ENCODE measurements around the gene SH3GL1. TPM values are rescaled to one million over a fixed set of nuclear protein-coding genes. Genes with fewer than 3 reads are reported as not detected.
A peak's percentile ranks its signal among the peaks of the same experiment; 100 is the strongest.

SH3GL1 gene
- total and polyA plus RNA-seq, 2 experiments from 2014 or later, result 92.8 to 97.9 TPM

GRCh38 chr19:4442819-4443146, 42.4 kb upstream of the SH3GL1 start:
- Histone ChIP-seq H3K36me3 (peaks cover 17% of the 10 kb centered on the region), H3K27me3 (no peaks in the 10 kb centered on the region), H3K27ac (no peak overlapping the region), H3K4me1 (ENCODE audit: low read depth) (no peaks in the 10 kb centered on the region), H3K4me3 (no peak overlapping the region), H3K9me3 (ENCODE audit: low read depth) (no peaks in the 10 kb centered on the region)
- TF ChIP-seq CTCF (IDR thresholded peaks at IDR 0.05; ENCODE audit: low read depth, low read length), result no peak
- DNase-seq (ENCODE audit: low read depth in 1 of 2, low spot score in 1 of 2), result no peak

- no peak overlapping the region for H3K27ac ChIP-seq
- TF ChIP-seq CTCF (IDR thresholded peaks at IDR 0.05; ENCODE audit: low read depth, low read length), result no peak
- peaks cover 11% of the 10 kb centered on the region for H3K36me3 ChIP-seq
- DNase-seq (ENCODE audit: low read depth in 1 of 2, low spot score in 1 of 2), result no peak
- H3K4me3 ChIP-seq, result no peak overlapping the region
- H3K27me3 ChIP-seq, result no peaks in the 10 kb centered on the region
- no peaks in the 10 kb centered on the region for H3K9me3 ChIP-seq (ENCODE audit: low read depth)
- no peaks in the 10 kb centered on the region for H3K4me1 ChIP-seq (ENCODE audit: low read depth)
These were observed 41.9 kb upstream of the SH3GL1 start for GRCh38 chr19:4441994-4442818.

GRCh38 chr19:4439243-4439642, 38.9 kb upstream of the SH3GL1 start:
- DNase-seq (ENCODE audit: low read depth in 1 of 2, low spot score in 1 of 2), result peak in 1 of 2 donors; percentile 36
- no peak for TF ChIP-seq CTCF (IDR thresholded peaks at IDR 0.05; ENCODE audit: low read depth, low read length)

GRCh38 chr19:4437103-4437502, 36.8 kb upstream of the SH3GL1 start:
- no peak for TF ChIP-seq CTCF (IDR thresholded peaks at IDR 0.05; ENCODE audit: low read depth, low read length)
- Histone ChIP-seq H3K4me3 (no peak overlapping the region), H3K36me3 (peaks cover 3% of the 10 kb centered on the region), H3K27ac (no peak overlapping the region), H3K27me3 (no peaks in the 10 kb centered on the region), H3K9me3 (ENCODE audit: low read depth) (no peaks in the 10 kb centered on the region), H3K4me1 (ENCODE audit: low read depth) (no peaks in the 10 kb centered on the region)
- DNase-seq (ENCODE audit: low read depth in 1 of 2, low spot score in 1 of 2), result no peak

More at GRCh38 chr19:4439243-4439642, 38.9 kb upstream of the SH3GL1 start:
- Histone ChIP-seq H3K36me3 (no peaks in the 10 kb centered on the region), H3K27me3 (no peaks in the 10 kb centered on the region), H3K9me3 (ENCODE audit: low read depth) (no peaks in the 10 kb centered on the region), H3K4me3 (no peak overlapping the region), H3K4me1 (ENCODE audit: low read depth) (no peaks in the 10 kb centered on the region), H3K27ac (peak overlapping the region; percentile 61)

- Histone ChIP-seq H3K36me3 (peaks cover 10% of the 10 kb centered on the region), H3K9me3 (ENCODE audit: low read depth) (no peaks in the 10 kb centered on the region), H3K4me1 (ENCODE audit: low read depth) (no peaks in the 10 kb centered on the region), H3K27me3 (no peaks in the 10 kb centered on the region), H3K4me3 (no peak overlapping the region), H3K27ac (no peak overlapping the region)
- no peak for DNase-seq (ENCODE audit: low read depth in 1 of 2, low spot score in 1 of 2)
- TF ChIP-seq CTCF (IDR thresholded peaks at IDR 0.05; ENCODE audit: low read depth, low read length), result no peak
These were observed 35.9 kb upstream of the SH3GL1 start for GRCh38 chr19:4436231-4436630.

Measured in cardiac muscle cell (in vitro differentiated cells and primary cell).